A549 (cell line): Measurements from ENCODE around the gene SUGCT. TPM values are rescaled to one million over a fixed set of nuclear protein-coding genes. Genes with fewer than 3 reads are reported as not detected.

Source experiments
- ATAC-seq, 2 experiments: fragments of 200-7000 bp in 1 of 2; fragments of >200 bp in 1 of 2; cut with Nextera tagmentation in 1 of 2; cut with Tn5 transposase in 1 of 2; 3 replicates each; pipeline versions ENCODE4 v1.8.0 to v1.9.1; 2018 to 2020; ENCODE audit warnings: mild to moderate bottlenecking in 1 of 2, moderate library complexity in 1 of 2
- CTCF ChIA-PET: fragments of 300-600 bp; sonication (Branson Sonifier 250); formaldehyde crosslinking; extraction: SDS; loops from one replicate; lab custom pipeline; 2021; ENCODE audit warnings: antibody characterized with exemption, inconsistent platforms; lab: Yijun Ruan, JAX
- POLR2A ChIA-PET: fragments of 350-600 bp; formaldehyde crosslinking; extraction: SDS; loops from one replicate; lab custom pipeline; 2021; ENCODE audit warnings: antibody characterized with exemption, inconsistent platforms; lab: Yijun Ruan, JAX
- DNase-seq, 2 experiments: peaks; one replicate each; pipeline versions ENCODE4 v3.0.0 to v3.0.0-alpha.2; 2011 to 2016; ENCODE audit warnings: low read depth in 1 of 2, low spot score in 1 of 2
- FAIRE-seq: peaks from 2 replicates; lab custom pipeline; 2011; peaks lifted over from hg19 to GRCh38; lab: Jason Lieb, UNC
- H3K27ac ChIP-seq, 2 experiments: fragments of >200 bp; sonication (Bioruptor Twin); formaldehyde crosslinking; 3 replicates each; pipeline ENCODE4 v1.5.1; 2016 to 2017
- H3K4me1 ChIP-seq: fragments of >200 bp; sonication (Bioruptor Twin); formaldehyde crosslinking; 3 replicates; pipeline ENCODE4 v1.6.1; 2016
- H3K4me2 ChIP-seq: fragments of >200 bp; sonication (Bioruptor Twin); formaldehyde crosslinking; 3 replicates; pipeline ENCODE4 v1.6.1; 2016
- H3K4me3 ChIP-seq: fragments of >200 bp; sonication (Bioruptor Twin); formaldehyde crosslinking; 3 replicates; pipeline ENCODE4 v1.5.1; 2016
- H3K9me3 ChIP-seq: fragments of >200 bp; sonication (Bioruptor Twin); formaldehyde crosslinking; 3 replicates; pipeline ENCODE4 v1.6.1; 2016
- BHLHE40 ChIP-seq: IDR thresholded peaks from 2 replicates; pipeline ENCODE4 v1.6.1; 2012; ENCODE audit warnings: low read depth, low read length, inconsistent platforms
- CHD2 ChIP-seq: fragments of 150-350 bp; IDR thresholded peaks from 2 replicates; pipeline ENCODE4 v1.6.1; 2014; ENCODE audit warnings: low read length; ENCODE audit not compliant: partially characterized antibody
- EHMT2 ChIP-seq: fragments of 200-600 bp; sonication (generic); IDR thresholded peaks from 2 replicates; pipeline ENCODE4 v1.6.1; 2016; ENCODE audit warnings: antibody characterized with exemption, low read depth, mild to moderate bottlenecking, moderate library complexity
- FOSL2 ChIP-seq, 2 experiments: fragments of 450-650 bp in 1 of 2; fragments of >200 bp in 1 of 2; sonication (Bioruptor Twin) in 1 of 2; formaldehyde crosslinking; IDR thresholded peaks; 2 replicates each; pipeline versions ENCODE4 v1.5.0 to v1.6.1; 2016 to 2020; ENCODE audit warnings: mild to moderate bottlenecking in 1 of 2, moderate library complexity in 1 of 2
- HEYL ChIP-seq: fragments of 250-450 bp; sonication (Bioruptor Pico); IDR thresholded peaks from 2 replicates; pipeline ENCODE4 v1.8.0; 2021; ENCODE audit warnings: mild to moderate bottlenecking, moderate library complexity
- HMGXB4 ChIP-seq: fragments of 250-450 bp; sonication (Bioruptor Pico); IDR thresholded peaks from 2 replicates; pipeline ENCODE4 v1.5.0; 2021; ENCODE audit warnings: mild to moderate bottlenecking, moderate library complexity, borderline replicate concordance
- HOXA7 ChIP-seq: fragments of 250-450 bp; sonication (Bioruptor Pico); IDR thresholded peaks from 2 replicates; pipeline ENCODE4 v1.5.0; 2020; ENCODE audit warnings: mild to moderate bottlenecking, moderate library complexity
- HOXB13 ChIP-seq: fragments of 250-450 bp; sonication (Bioruptor Pico); IDR thresholded peaks from 2 replicates; pipeline ENCODE4 v1.5.0; 2020; ENCODE audit warnings: low read depth, mild to moderate bottlenecking, moderate library complexity
- JUN ChIP-seq, 2 experiments: fragments of >200 bp; sonication (Bioruptor Twin); formaldehyde crosslinking; IDR thresholded peaks; 2 replicates in 1 of 2; 3 replicates in 1 of 2; pipeline ENCODE4 v1.6.1; 2016 to 2017
- JUNB ChIP-seq: fragments of >200 bp; sonication (Bioruptor Twin); formaldehyde crosslinking; IDR thresholded peaks from 2 replicates; pipeline ENCODE4 v1.6.1; 2016
- NR3C1 ChIP-seq: fragments of >200 bp; sonication (Bioruptor Twin); formaldehyde crosslinking; IDR thresholded peaks from 3 replicates; pipeline ENCODE4 v1.6.1; 2017
- PHF8 ChIP-seq: fragments of 200-600 bp; sonication (generic); IDR thresholded peaks from 2 replicates; pipeline ENCODE4 v1.6.1; 2016; ENCODE audit warnings: low read depth, mild to moderate bottlenecking, antibody characterized with exemption, moderate library complexity, borderline replicate concordance
- RAD21 ChIP-seq, 2 experiments: fragments of >200 bp in 1 of 2; sonication (Bioruptor Twin) in 1 of 2; formaldehyde crosslinking in 1 of 2; IDR thresholded peaks in 1 of 2; conservative IDR thresholded peaks in 1 of 2; 2 replicates in 1 of 2; 3 replicates in 1 of 2; pipeline ENCODE4 v1.6.1; 2012 to 2018; ENCODE audit warnings: inconsistent platforms in 1 of 2
- RFX5 ChIP-seq: fragments of 450-650 bp; IDR thresholded peaks from 2 replicates; pipeline ENCODE4 v1.7.1; 2014; ENCODE audit warnings: antibody characterized with exemption, mild to moderate bottlenecking, moderate library complexity
- SMC3 ChIP-seq: fragments of >200 bp; sonication (Bioruptor Twin); formaldehyde crosslinking; IDR thresholded peaks from 3 replicates; pipeline ENCODE4 v1.6.1; 2018; ENCODE audit warnings: inconsistent platforms
- TP53 ChIP-seq: fragments of 250-450 bp; sonication (Bioruptor Pico); IDR thresholded peaks from 2 replicates; pipeline ENCODE4 v1.5.0; 2021; ENCODE audit warnings: mild to moderate bottlenecking, moderate library complexity
- ZNF302 ChIP-seq: fragments of 250-450 bp; sonication (Bioruptor Pico); IDR thresholded peaks from 2 replicates; pipeline ENCODE4 v1.9.0; 2021; ENCODE audit warnings: inconsistent platforms, mild to moderate bottlenecking, moderate library complexity
- ZSCAN20 ChIP-seq: fragments of 250-450 bp; sonication (Bioruptor Pico); IDR thresholded peaks from 2 replicates; pipeline ENCODE4 v1.8.0; 2022; ENCODE audit warnings: mild to moderate bottlenecking, moderate library complexity
- WGBS: methylation state at CpG from one replicate; pipeline ENCODE4 v1.1.6; 2017; ENCODE audit errors: missing lambda C conversion rate; 5-methylcytosine and 5-hydroxymethylcytosine counted together
- polyA plus RNA-seq, 4 experiments: library from polyadenylated mRNA; depleted of rRNA in 3 of 4; stranded (reverse); fragments of >200 nt; fragmentation: RNase III in 1 of 4; extraction: RNeasy Plus Mini Kit Qiagen cat#74134 plus additional on column Dnase treatment in 1 of 4; gene quantifications; 2 replicates in 3 of 4; 3 replicates in 1 of 4; pipeline ENCODE4 v1.2.3, GENCODE V29; 2011 to 2017
- TF ChIP-seq, protein P1 (sequence below): fragments of 450-650 bp; IDR thresholded peaks from 2 replicates; pipeline ENCODE4 v1.6.1; 2014; ENCODE audit warnings: antibody characterized with exemption
- TF ChIP-seq, protein P2 (sequence below): fragments of >200 bp; sonication (Bioruptor Twin); formaldehyde crosslinking; IDR thresholded peaks from 2 replicates; pipeline ENCODE4 v1.6.1; 2016
- TF ChIP-seq, protein P3 (sequence below): fragments of >200 bp; sonication (Bioruptor Twin); formaldehyde crosslinking; IDR thresholded peaks from 3 replicates; pipeline ENCODE4 v1.5.1; 2016

Gene SUGCT
- polyA plus RNA-seq, 2 of the 4 experiments (the other 2 are of a cell fraction): 1.4 to 1.6 TPM

DNA sequence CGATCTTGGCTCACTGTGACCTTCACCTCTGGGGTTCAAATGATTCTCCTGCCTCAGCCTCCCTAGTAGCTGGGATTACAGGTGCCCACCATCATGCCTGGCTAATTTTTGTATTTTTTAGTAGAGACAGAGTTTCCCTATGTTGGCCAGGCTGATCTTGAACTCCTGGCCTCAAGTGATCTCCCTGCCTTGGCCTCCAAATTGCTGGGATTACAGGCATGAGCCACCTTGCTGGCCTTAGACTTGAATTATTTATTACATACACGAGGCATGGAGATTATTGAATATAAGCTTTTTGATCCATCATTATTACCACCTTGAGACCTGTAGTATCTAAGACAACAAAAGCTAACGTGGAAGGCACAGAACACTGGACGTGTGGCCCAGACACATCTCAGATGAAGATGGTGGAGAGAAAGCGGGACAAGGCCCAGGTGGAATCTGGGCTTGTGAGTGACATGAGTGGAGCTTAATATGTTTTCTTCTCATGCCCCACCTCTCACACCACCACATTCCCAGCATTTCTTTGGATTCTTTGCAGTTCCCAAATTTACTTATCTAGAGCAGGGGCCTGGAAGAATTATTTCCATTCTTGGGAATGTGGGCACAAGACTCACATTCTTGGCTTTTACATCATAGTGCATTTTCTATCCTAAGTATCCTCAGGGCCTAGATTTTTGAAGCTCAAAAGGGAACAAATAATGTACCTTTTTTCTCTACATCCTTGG is 76.6 kb downstream of the SUGCT start:
- TF ChIP-seq HOXA7 (CRISPR knock-in tag) (no peak), FOSL2 (IDR thresholded peaks at IDR 0.05) (no peak), FOSL2 (CRISPR knock-in tag; IDR thresholded peaks at IDR 0.05) (no peak), HEYL (CRISPR knock-in tag) (no peak), JUN (IDR thresholded peaks at IDR 0.05) (no peak), NR3C1 (no peak), HOXB13 (no peak), JUNB (no peak), RAD21 (conservative IDR thresholded peaks at IDR 0.05 in 1 of 2, IDR thresholded peaks at IDR 0.05 in 1 of 2) (no peak), ZNF302 (CRISPR knock-in tag) (no peak), PHF8 (no peak)
- Histone ChIP-seq H3K4me2 (no peak overlapping the region), H3K27ac (no peak overlapping the region), H3K4me3 (no peak overlapping the region), H3K4me1 (no peaks in the 10 kb centered on the region), H3K9me3 (no peaks in the 10 kb centered on the region)
- ATAC-seq (no peak), DNase-seq (no peak), FAIRE-seq (no peak)
- POLR2A ChIA-PET: no interaction called here
- 41% methylated on average over 5 of the region's 5 CpGs for WGBS
- CTCF ChIA-PET: interaction anchor here (0.7 to 1.8 kb wide), 2 partner anchors 8 to 399 kb away, joined by 3 to 5 read pairs; no protein-coding TSS in a partner anchor

- DNase-seq: no peak
- Histone ChIP-seq H3K4me2 (no peak overlapping the region), H3K4me3 (no peak overlapping the region), H3K9me3 (no peaks in the 10 kb centered on the region), H3K4me1 (no peaks in the 10 kb centered on the region), H3K27ac (no peak overlapping the region)
- no peak for FAIRE-seq
- WGBS: 44% methylated on average over 2 of the region's 2 CpGs
- no peak for TF ChIP-seq JUN (IDR thresholded peaks at IDR 0.05)
- TF ChIP-seq RFX5: no peak
- no peak for TF ChIP-seq ZSCAN20
- TF ChIP-seq HOXA7 (CRISPR knock-in tag): no peak
- no peak for TF ChIP-seq HEYL (CRISPR knock-in tag)
- no peak for TF ChIP-seq CHD2
- no peak for TF ChIP-seq TP53 (CRISPR knock-in tag)
- TF ChIP-seq SMC3: no peak
- TF ChIP-seq, protein P1, sequence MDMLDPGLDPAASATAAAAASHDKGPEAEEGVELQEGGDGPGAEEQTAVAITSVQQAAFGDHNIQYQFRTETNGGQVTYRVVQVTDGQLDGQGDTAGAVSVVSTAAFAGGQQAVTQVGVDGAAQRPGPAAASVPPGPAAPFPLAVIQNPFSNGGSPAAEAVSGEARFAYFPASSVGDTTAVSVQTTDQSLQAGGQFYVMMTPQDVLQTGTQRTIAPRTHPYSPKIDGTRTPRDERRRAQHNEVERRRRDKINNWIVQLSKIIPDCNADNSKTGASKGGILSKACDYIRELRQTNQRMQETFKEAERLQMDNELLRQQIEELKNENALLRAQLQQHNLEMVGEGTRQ: no peak
- TF ChIP-seq BHLHE40: no peak
- no peak for TF ChIP-seq RAD21 (conservative IDR thresholded peaks at IDR 0.05 in 1 of 2, IDR thresholded peaks at IDR 0.05 in 1 of 2)
- TF ChIP-seq, protein P2, sequence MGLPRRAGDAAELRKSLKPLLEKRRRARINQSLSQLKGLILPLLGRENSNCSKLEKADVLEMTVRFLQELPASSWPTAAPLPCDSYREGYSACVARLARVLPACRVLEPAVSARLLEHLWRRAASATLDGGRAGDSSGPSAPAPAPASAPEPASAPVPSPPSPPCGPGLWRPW: no peak
- no peak for TF ChIP-seq EHMT2
- TF ChIP-seq, protein P3, sequence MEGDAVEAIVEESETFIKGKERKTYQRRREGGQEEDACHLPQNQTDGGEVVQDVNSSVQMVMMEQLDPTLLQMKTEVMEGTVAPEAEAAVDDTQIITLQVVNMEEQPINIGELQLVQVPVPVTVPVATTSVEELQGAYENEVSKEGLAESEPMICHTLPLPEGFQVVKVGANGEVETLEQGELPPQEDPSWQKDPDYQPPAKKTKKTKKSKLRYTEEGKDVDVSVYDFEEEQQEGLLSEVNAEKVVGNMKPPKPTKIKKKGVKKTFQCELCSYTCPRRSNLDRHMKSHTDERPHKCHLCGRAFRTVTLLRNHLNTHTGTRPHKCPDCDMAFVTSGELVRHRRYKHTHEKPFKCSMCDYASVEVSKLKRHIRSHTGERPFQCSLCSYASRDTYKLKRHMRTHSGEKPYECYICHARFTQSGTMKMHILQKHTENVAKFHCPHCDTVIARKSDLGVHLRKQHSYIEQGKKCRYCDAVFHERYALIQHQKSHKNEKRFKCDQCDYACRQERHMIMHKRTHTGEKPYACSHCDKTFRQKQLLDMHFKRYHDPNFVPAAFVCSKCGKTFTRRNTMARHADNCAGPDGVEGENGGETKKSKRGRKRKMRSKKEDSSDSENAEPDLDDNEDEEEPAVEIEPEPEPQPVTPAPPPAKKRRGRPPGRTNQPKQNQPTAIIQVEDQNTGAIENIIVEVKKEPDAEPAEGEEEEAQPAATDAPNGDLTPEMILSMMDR: no peak
- no peak for TF ChIP-seq HMGXB4 (CRISPR knock-in tag)
- no peak for ATAC-seq
- ChIA-PET POLR2A (no interaction called here), CTCF (no interaction called here)
Measured at GRCh38 chr7:40213291-40213690, 78.5 kb downstream of the SUGCT start.
